ENCODE measurements around the gene KCNA10. TPM values are rescaled to one million over a fixed set of nuclear protein-coding genes. Genes with fewer than 3 reads are reported as not detected.

Gene KCNA10
- total and polyA plus RNA-seq, 10 donors: 0.28 TPM; not detected in 9

GRCh38 chr1:110538921-110539320 lies 19.9 kb upstream of the KCNA10 start:
- H3K27me3 ChIP-seq (replicated peaks in 1 of 7): peaks cover 0 to 26% (median 0%) of the 10 kb centered on the region in 7 donors
- no peak for DNase-seq
- no peak overlapping the region for H3K4me3 ChIP-seq
- WGBS, 5 donors: 67 to 75% (median 70%) methylated on average over 7 to 8 of the region's 8 CpGs
- no peak overlapping the region for H3K27ac ChIP-seq
- H3K9me3 ChIP-seq: no peaks in the 10 kb centered on the region
- no peaks in the 10 kb centered on the region for H3K4me1 ChIP-seq
- intact Hi-C loops (cut with DNase I; ENCODE audit: low total_unique reads): no loop called here
- TF ChIP-seq POLR2A (IDR thresholded peaks at IDR 0.05) (no peak), POLR2AphosphoS5 (IDR thresholded peaks at IDR 0.05) (no peak), CTCF (IDR thresholded peaks at IDR 0.05 in 8 of 11, conservative IDR thresholded peaks at IDR 0.05 in 3 of 11) (no peak)
- no peaks in the 10 kb centered on the region for H3K36me3 ChIP-seq

- Histone ChIP-seq H3K4me1 (no peaks in the 10 kb centered on the region), H3K36me3 (no peaks in the 10 kb centered on the region), H3K27ac (no peak overlapping the region), H3K27me3 (replicated peaks in 1 of 7) (peaks cover 0 to 33% (median 0%) of the 10 kb centered on the region in 7 donors), H3K4me3 (no peak overlapping the region), H3K9me3 (no peaks in the 10 kb centered on the region)
- DNase-seq: no peak
- intact Hi-C loops (cut with DNase I; ENCODE audit: low total_unique reads): no loop called here
- TF ChIP-seq POLR2A (IDR thresholded peaks at IDR 0.05) (no peak), CTCF (IDR thresholded peaks at IDR 0.05 in 8 of 11, conservative IDR thresholded peaks at IDR 0.05 in 3 of 11) (no peak), POLR2AphosphoS5 (IDR thresholded peaks at IDR 0.05) (no peak)
- WGBS, 5 donors: 75 to 84% (median 79%) methylated on average over 11 to 16 of the region's 16 CpGs
Measured at GRCh38 chr1:110538075-110538474, 19.1 kb upstream of the KCNA10 start.

DNA sequence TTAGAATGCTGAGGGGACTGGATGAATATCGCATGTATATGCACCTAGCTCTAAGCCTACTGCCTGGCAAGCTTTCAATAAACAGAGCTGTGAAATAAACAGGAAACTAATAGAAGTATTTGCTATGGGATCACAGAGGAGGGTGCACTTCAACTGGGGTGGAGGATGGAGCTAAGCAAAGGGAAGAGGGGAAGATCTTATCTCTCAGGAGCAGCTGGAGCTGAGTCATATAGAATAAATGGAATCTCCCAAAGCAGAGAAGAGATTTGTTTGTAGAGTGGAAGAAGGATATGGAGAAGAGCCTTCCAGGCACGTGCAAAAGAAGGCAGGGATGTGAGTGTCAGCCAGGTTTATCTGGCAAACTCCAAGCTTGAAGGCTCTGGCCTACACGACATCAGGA lies 17.0 kb upstream of the KCNA10 start:
- Histone ChIP-seq H3K27ac (no peak overlapping the region), H3K4me3 (no peak overlapping the region), H3K36me3 (no peaks in the 10 kb centered on the region), H3K4me1 (no peaks in the 10 kb centered on the region), H3K27me3 (replicated peaks in 1 of 7) (peaks cover 0 to 37% (median 0%) of the 10 kb centered on the region in 7 donors), H3K9me3 (no peaks in the 10 kb centered on the region)
- intact Hi-C loops (cut with DNase I; ENCODE audit: low total_unique reads): no loop called here
- WGBS, 5 donors: 46 to 59% (median 47%) methylated on average over 3 of the region's 3 CpGs
- DNase-seq: no peak
- TF ChIP-seq CTCF (IDR thresholded peaks at IDR 0.05 in 8 of 11, conservative IDR thresholded peaks at IDR 0.05 in 3 of 11): no peak
- no peak for TF ChIP-seq POLR2A (IDR thresholded peaks at IDR 0.05)
- TF ChIP-seq POLR2AphosphoS5 (IDR thresholded peaks at IDR 0.05): no peak

DNA sequence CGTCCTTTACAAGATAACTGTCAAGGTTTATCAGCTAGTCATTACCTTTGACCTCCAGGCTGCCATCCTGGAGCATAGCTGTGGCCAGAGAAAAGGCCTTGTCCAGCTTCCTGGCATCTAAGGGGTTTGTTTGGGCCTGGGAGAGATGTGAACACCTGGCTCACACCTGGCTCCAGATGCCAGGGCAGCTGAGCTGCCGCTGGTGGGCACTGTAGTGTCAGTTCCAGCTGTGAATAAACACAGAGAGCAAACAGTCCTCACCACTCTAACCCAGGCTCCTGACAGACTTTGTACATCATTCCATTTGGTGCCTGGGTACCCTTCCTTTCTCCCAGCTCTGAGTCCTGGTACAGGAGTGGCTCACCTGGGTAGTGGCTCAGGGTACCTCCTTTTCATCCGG lies 14.3 kb upstream of the KCNA10 start:
- TF ChIP-seq POLR2A (IDR thresholded peaks at IDR 0.05) (no peak), POLR2AphosphoS5 (IDR thresholded peaks at IDR 0.05) (no peak), CTCF (IDR thresholded peaks at IDR 0.05 in 8 of 11, conservative IDR thresholded peaks at IDR 0.05 in 3 of 11) (no peak)
- Histone ChIP-seq H3K4me1 (peaks cover 0 to 7% (median 0%) of the 10 kb centered on the region in 6 donors), H3K27me3 (replicated peaks in 1 of 7) (peaks cover 0 to 21% (median 0%) of the 10 kb centered on the region in 7 donors), H3K27ac (no peak overlapping the region), H3K9me3 (no peaks in the 10 kb centered on the region), H3K4me3 (no peak overlapping the region), H3K36me3 (no peaks in the 10 kb centered on the region)
- no peak for DNase-seq
- intact Hi-C loops (cut with DNase I; ENCODE audit: low total_unique reads): no loop called here
- 60 to 73% (median 62%) methylated on average over 2 to 3 of the region's 3 CpGs for WGBS, 5 donors
